ENCODE measurements around the gene PUSL1. TPM values are rescaled to one million over a fixed set of nuclear protein-coding genes. Genes with fewer than 3 reads are reported as not detected.

Gene PUSL1
- total and polyA plus RNA-seq, 2 of the 13 experiments (the other 11 are each of a cell fraction or from before 2014, with no cell fraction given), result 8.3 to 22.2 TPM

GRCh38 chr1:1273512-1274298, 34.7 kb upstream of the PUSL1 start, which contains the start of gene UBE2J2 (continued):
- TF ChIP-seq KLF16 (CRISPR knock-in tag; IDR thresholded peaks at IDR 0.05) (peak in 1 of 2 experiments; percentile 56; a peak in 2 of 4 replicates), RFX1 (IDR thresholded peaks at IDR 0.05) (no peak), NFYC (CRISPR knock-in tag; IDR thresholded peaks at IDR 0.05) (no peak), ASH2L (IDR thresholded peaks at IDR 0.05; ENCODE audit: insufficient read length, low read depth, low read length) (peak; percentile 72), SP1 (IDR thresholded peaks at IDR 0.05) (no peak), SP1 (CRISPR knock-in tag; IDR thresholded peaks at IDR 0.05) (peak; percentile 68; the same call in 1 of the 2 replicates), ZNF549 (CRISPR knock-in tag; IDR thresholded peaks at IDR 0.05) (no peak), GABPB1 (CRISPR knock-in tag; IDR thresholded peaks at IDR 0.05) (peak; percentile 90), REST (IDR thresholded peaks at IDR 0.05; ENCODE audit: borderline replicate concordance in 1 of 2, low read depth in 1 of 2, low read length in 2 of 2) (no peak; a peak in 1 of 4 replicates), ZNF276 (CRISPR knock-in tag; IDR thresholded peaks at IDR 0.05; ENCODE audit: low read depth) (0 out of 2 replicates have a peak, but pooled peaks have one; percentile 86), KAT8 (CRISPR knock-in tag; IDR thresholded peaks at IDR 0.05) (peak; percentile 85), KDM5A (IDR thresholded peaks at IDR 0.05; ENCODE audit: borderline replicate concordance, low read length) (peak; percentile 34; the same call in 1 of the 2 replicates), ZNF674 (CRISPR knock-in tag; IDR thresholded peaks at IDR 0.05; ENCODE audit: low read depth) (0 out of 2 replicates have a peak, but pooled peaks have one; percentile 65), PHF20 (CRISPR knock-in tag; IDR thresholded peaks at IDR 0.05) (peak; percentile 83; the same call in 1 of the 2 replicates), ZNF503 (CRISPR knock-in tag; IDR thresholded peaks at IDR 0.05) (no peak), ZNF501 (CRISPR knock-in tag; IDR thresholded peaks at IDR 0.05) (peak; percentile 68), MED1 (CRISPR knock-in tag; IDR thresholded peaks at IDR 0.05) (peak; percentile 43), HOXA3 (CRISPR knock-in tag; IDR thresholded peaks at IDR 0.05) (peak; percentile 97), ZFP82 (CRISPR knock-in tag; IDR thresholded peaks at IDR 0.05; ENCODE audit: borderline replicate concordance) (no peak), ZGPAT (CRISPR knock-in tag; IDR thresholded peaks at IDR 0.05) (peak; percentile 71; the same call in 1 of the 2 replicates), ZNF441 (CRISPR knock-in tag; IDR thresholded peaks at IDR 0.05; ENCODE audit: borderline replicate concordance) (0 out of 2 replicates have a peak, but pooled peaks have one; percentile 31)

Data from HepG2 (cell line).